PC-9 (cell line): Measurements from ENCODE around the gene SLC28A2.

Source experiments
- EZH2 ChIP-seq: fragments of 200-600 bp; sonication (generic); IDR thresholded peaks from 2 replicates; pipeline ENCODE4 v1.8.0; 2017; ENCODE audit warnings: antibody characterized with exemption, low read depth
- TF ChIP-seq, protein P1 (sequence below): fragments of 200-600 bp; sonication (generic); conservative IDR thresholded peaks from 2 replicates; pipeline ENCODE4 v1.6.1; 2017; ENCODE audit warnings: mixed run types, antibody characterized with exemption, mild to moderate bottlenecking, moderate library complexity

DNA sequence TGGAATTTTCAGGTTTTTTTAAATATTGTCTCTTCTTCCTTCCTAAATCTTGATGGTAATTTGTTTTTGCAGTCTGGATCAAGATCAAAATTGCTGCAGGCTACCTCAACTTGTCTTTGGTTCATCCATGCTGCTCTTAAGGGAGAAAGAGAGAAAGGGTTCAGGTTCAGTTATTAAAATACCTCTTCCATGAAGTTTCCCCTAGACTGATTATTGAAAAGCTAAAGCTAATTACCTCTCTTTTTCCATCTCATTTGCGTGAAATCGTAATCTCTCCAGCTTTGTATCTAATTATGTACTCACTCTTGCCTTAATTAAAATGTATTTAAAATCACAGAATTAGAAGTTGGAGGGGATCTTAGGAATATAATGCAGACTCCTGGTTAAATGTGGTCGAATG lies 52.7 kb downstream of the SLC28A2 start:
- TF ChIP-seq, protein P1, sequence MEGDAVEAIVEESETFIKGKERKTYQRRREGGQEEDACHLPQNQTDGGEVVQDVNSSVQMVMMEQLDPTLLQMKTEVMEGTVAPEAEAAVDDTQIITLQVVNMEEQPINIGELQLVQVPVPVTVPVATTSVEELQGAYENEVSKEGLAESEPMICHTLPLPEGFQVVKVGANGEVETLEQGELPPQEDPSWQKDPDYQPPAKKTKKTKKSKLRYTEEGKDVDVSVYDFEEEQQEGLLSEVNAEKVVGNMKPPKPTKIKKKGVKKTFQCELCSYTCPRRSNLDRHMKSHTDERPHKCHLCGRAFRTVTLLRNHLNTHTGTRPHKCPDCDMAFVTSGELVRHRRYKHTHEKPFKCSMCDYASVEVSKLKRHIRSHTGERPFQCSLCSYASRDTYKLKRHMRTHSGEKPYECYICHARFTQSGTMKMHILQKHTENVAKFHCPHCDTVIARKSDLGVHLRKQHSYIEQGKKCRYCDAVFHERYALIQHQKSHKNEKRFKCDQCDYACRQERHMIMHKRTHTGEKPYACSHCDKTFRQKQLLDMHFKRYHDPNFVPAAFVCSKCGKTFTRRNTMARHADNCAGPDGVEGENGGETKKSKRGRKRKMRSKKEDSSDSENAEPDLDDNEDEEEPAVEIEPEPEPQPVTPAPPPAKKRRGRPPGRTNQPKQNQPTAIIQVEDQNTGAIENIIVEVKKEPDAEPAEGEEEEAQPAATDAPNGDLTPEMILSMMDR = no peak
- TF ChIP-seq EZH2 = no peak
